ENCODE measurements around the gene FLT3. TPM values are rescaled to one million over a fixed set of nuclear protein-coding genes. Genes with fewer than 3 reads are reported as not detected.

Gene FLT3
- total RNA-seq, 2 experiments from 2014 or later, result 0.09 to 0.12 TPM

GRCh38 chr13:27977476-27978300 lies 122.7 kb downstream of the FLT3 start:
- Mint-ChIP-seq H3K9me3 (ENCODE audit: low read depth) (no peaks in the 10 kb centered on the region), H3K36me3 (ENCODE audit: low read depth) (no peaks in the 10 kb centered on the region), H3K4me1 (peaks cover 15% of the 10 kb centered on the region), H3K27ac (no peak overlapping the region), H3K4me3 (no peak overlapping the region), H3K27me3 (peaks cover 79% of the 10 kb centered on the region)
- ATAC-seq (no peak), DNase-seq (no peak)
- POLR2A ChIA-PET, result no interaction called here
- intact Hi-C loops (cut with DNase I, micrococcal nuclease), result loop anchor here in 1 of 2 experiments (2.0 to 5.0 kb wide), 2 partner anchors 51 to 180 kb away; no protein-coding TSS in a partner anchor
- CTCF ChIA-PET, result interaction anchor here (1.0 to 2.0 kb wide), 5 partner anchors 13 to 151 kb away, joined by 3 to 6 read pairs (median 3); no protein-coding TSS in a partner anchor

- no peak overlapping the region for H3K4me3 Mint-ChIP-seq
- no peak for DNase-seq
- H3K4me1 Mint-ChIP-seq, result peaks cover 15% of the 10 kb centered on the region
- H3K9me3 Mint-ChIP-seq (ENCODE audit: low read depth), result no peaks in the 10 kb centered on the region
- ChIA-PET POLR2A (interaction anchor here (0.6 kb wide), 1 partner anchor 45 kb away, joined by 7 read pairs; no protein-coding TSS in a partner anchor), CTCF (interaction anchor here (0.6 to 3.6 kb wide), 7 partner anchors 8 to 630 kb away, joined by 3 to 18 read pairs (median 3); no protein-coding TSS in a partner anchor)
- no peaks in the 10 kb centered on the region for H3K36me3 Mint-ChIP-seq (ENCODE audit: low read depth)
- H3K27ac Mint-ChIP-seq, result no peak overlapping the region
- peaks cover 71% of the 10 kb centered on the region for H3K27me3 Mint-ChIP-seq
- ATAC-seq, result no peak
- intact Hi-C loops (cut with DNase I, micrococcal nuclease), result loop anchor here in 1 of 2 experiments (2.0 to 5.0 kb wide), 2 partner anchors 50 to 179 kb away; no protein-coding TSS in a partner anchor
These were observed 123.8 kb downstream of the FLT3 start for GRCh38 chr13:27976362-27977091.

GRCh38 chr13:27975564-27976361 lies 124.6 kb downstream of the FLT3 start:
- H3K27me3 Mint-ChIP-seq, result peaks cover 73% of the 10 kb centered on the region
- no peaks in the 10 kb centered on the region for H3K9me3 Mint-ChIP-seq (ENCODE audit: low read depth)
- intact Hi-C loops (cut with DNase I, micrococcal nuclease), result loop anchor here in 1 of 2 experiments (2.0 to 5.0 kb wide), 2 partner anchors 49 to 178 kb away; no protein-coding TSS in a partner anchor
- ATAC-seq (no peak), DNase-seq (no peak)
- CTCF ChIA-PET, result interaction anchor here (0.7 to 3.6 kb wide), 7 partner anchors 8 to 180 kb away, joined by 3 to 18 read pairs (median 4); no protein-coding TSS in a partner anchor
- peaks cover 15% of the 10 kb centered on the region for H3K4me1 Mint-ChIP-seq
- H3K27ac Mint-ChIP-seq, result no peak overlapping the region
- H3K36me3 Mint-ChIP-seq (ENCODE audit: low read depth), result no peaks in the 10 kb centered on the region
- H3K4me3 Mint-ChIP-seq, result no peak overlapping the region
- POLR2A ChIA-PET, result interaction anchor here (0.6 kb wide), 1 partner anchor 44 kb away, joined by 7 read pairs; no protein-coding TSS in a partner anchor

- POLR2A ChIA-PET, result no interaction called here
- CTCF ChIA-PET, result interaction anchor here (0.6 to 3.6 kb wide), 4 partner anchors 9 to 671 kb away, joined by 3 to 18 read pairs (median 3); no protein-coding TSS in a partner anchor
- Mint-ChIP-seq H3K27me3 (peaks cover 77% of the 10 kb centered on the region), H3K9me3 (ENCODE audit: low read depth) (no peaks in the 10 kb centered on the region), H3K4me3 (no peak overlapping the region), H3K27ac (no peak overlapping the region), H3K36me3 (ENCODE audit: low read depth) (no peaks in the 10 kb centered on the region), H3K4me1 (peaks cover 17% of the 10 kb centered on the region)
- no peak for DNase-seq
- intact Hi-C loops (cut with DNase I, micrococcal nuclease), result no loop called here
- ATAC-seq, result no peak
These were observed 126.3 kb downstream of the FLT3 start for GRCh38 chr13:27973961-27974662.

- no peaks in the 10 kb centered on the region for H3K9me3 Mint-ChIP-seq (ENCODE audit: low read depth)
- no peaks in the 10 kb centered on the region for H3K36me3 Mint-ChIP-seq (ENCODE audit: low read depth)
- DNase-seq (no peak), ATAC-seq (no peak)
- H3K27ac Mint-ChIP-seq, result no peak overlapping the region
- H3K27me3 Mint-ChIP-seq, result peaks cover 72% of the 10 kb centered on the region
- peaks cover 17% of the 10 kb centered on the region for H3K4me1 Mint-ChIP-seq
- H3K4me3 Mint-ChIP-seq, result no peak overlapping the region
- ChIA-PET CTCF (interaction anchor here (0.6 kb wide), 1 partner anchor 12 kb away, joined by 3 read pairs; no protein-coding TSS in a partner anchor), POLR2A (no interaction called here)
- intact Hi-C loops (cut with DNase I, micrococcal nuclease), result no loop called here
These were observed 127.1 kb downstream of the FLT3 start for GRCh38 chr13:27973291-27973690.

- H3K9me3 Mint-ChIP-seq (ENCODE audit: low read depth), result no peaks in the 10 kb centered on the region
- ChIA-PET CTCF (interaction anchor here (0.6 to 1.2 kb wide), 3 partner anchors 12 to 1117 kb away, joined by 3 to 5 read pairs (median 4); no protein-coding TSS in a partner anchor), POLR2A (no interaction called here)
- no peaks in the 10 kb centered on the region for H3K36me3 Mint-ChIP-seq (ENCODE audit: low read depth)
- ATAC-seq, result no peak
- H3K27me3 Mint-ChIP-seq, result peaks cover 75% of the 10 kb centered on the region
- H3K4me1 Mint-ChIP-seq, result peaks cover 21% of the 10 kb centered on the region
- no peak overlapping the region for H3K27ac Mint-ChIP-seq
- no peak overlapping the region for H3K4me3 Mint-ChIP-seq
- intact Hi-C loops (cut with DNase I, micrococcal nuclease), result no loop called here
- no peak for DNase-seq
These were observed 127.9 kb downstream of the FLT3 start for GRCh38 chr13:27972478-27972820.

- Mint-ChIP-seq H3K4me1 (peaks cover 25% of the 10 kb centered on the region), H3K27me3 (peaks cover 76% of the 10 kb centered on the region), H3K27ac (no peak overlapping the region), H3K4me3 (no peak overlapping the region), H3K9me3 (ENCODE audit: low read depth) (no peaks in the 10 kb centered on the region), H3K36me3 (ENCODE audit: low read depth) (no peaks in the 10 kb centered on the region)
- intact Hi-C loops (cut with DNase I, micrococcal nuclease), result loop anchor here (2.0 kb wide), 2 partner anchors 17 to 49 kb away; no protein-coding TSS in a partner anchor
- ChIA-PET POLR2A (no interaction called here), CTCF (interaction anchor here (0.6 to 1.3 kb wide), 5 partner anchors 11 to 1117 kb away, joined by 3 to 5 read pairs (median 4); no protein-coding TSS in a partner anchor)
- DNase-seq, result no peak
- ATAC-seq, result no peak
These were observed 128.4 kb downstream of the FLT3 start for GRCh38 chr13:27971776-27972477.

GRCh38 chr13:27971236-27971645 lies 129.1 kb downstream of the FLT3 start:
- no peaks in the 10 kb centered on the region for H3K9me3 Mint-ChIP-seq (ENCODE audit: low read depth)
- no peaks in the 10 kb centered on the region for H3K36me3 Mint-ChIP-seq (ENCODE audit: low read depth)
- peaks cover 29% of the 10 kb centered on the region for H3K4me1 Mint-ChIP-seq
- H3K4me3 Mint-ChIP-seq, result no peak overlapping the region
- peaks cover 74% of the 10 kb centered on the region for H3K27me3 Mint-ChIP-seq
- H3K27ac Mint-ChIP-seq, result no peak overlapping the region
- DNase-seq (no peak), ATAC-seq (no peak)
- ChIA-PET CTCF (interaction anchor here (0.6 to 1.3 kb wide), 4 partner anchors 12 to 145 kb away, joined by 3 to 5 read pairs (median 4); no protein-coding TSS in a partner anchor), POLR2A (no interaction called here)
- intact Hi-C loops (cut with DNase I, micrococcal nuclease), result loop anchor here (2.0 kb wide), 2 partner anchors 16 to 48 kb away; no protein-coding TSS in a partner anchor

- no peaks in the 10 kb centered on the region for H3K9me3 Mint-ChIP-seq (ENCODE audit: low read depth)
- no peak for DNase-seq
- H3K4me3 Mint-ChIP-seq, result no peak overlapping the region
- peaks cover 75% of the 10 kb centered on the region for H3K27me3 Mint-ChIP-seq
- H3K4me1 Mint-ChIP-seq, result peaks cover 29% of the 10 kb centered on the region
- CTCF ChIA-PET, result interaction anchor here (0.6 to 2.1 kb wide), 6 partner anchors 12 to 144 kb away, joined by 3 to 8 read pairs (median 5); no protein-coding TSS in a partner anchor
- intact Hi-C loops (cut with DNase I, micrococcal nuclease), result loop anchor here (2.0 kb wide), 2 partner anchors 16 to 48 kb away; no protein-coding TSS in a partner anchor
- no peak overlapping the region for H3K27ac Mint-ChIP-seq
- H3K36me3 Mint-ChIP-seq (ENCODE audit: low read depth), result no peaks in the 10 kb centered on the region
- no peak for ATAC-seq
- POLR2A ChIA-PET, result no interaction called here
These were observed 129.8 kb downstream of the FLT3 start for GRCh38 chr13:27970382-27971235.
